ENCODE measurements around the gene CDHR5. TPM values are rescaled to one million over a fixed set of nuclear protein-coding genes. Genes with fewer than 3 reads are reported as not detected.
A peak's percentile ranks its signal among the peaks of the same experiment; 100 is the strongest.

Gene CDHR5
- polyA plus RNA-seq, 1 of the 3 experiments (the other 2 are of a cell fraction), result not detected

- Histone ChIP-seq H3K36me3 (replicated peaks in 1 of 2; ENCODE audit: control insufficient read depth in 1 of 2, insufficient read depth in 2 of 2, low read length in 1 of 2) (peaks cover 0 to 14% of the 10 kb centered on the region in 2 experiments), H3K9me3 (no peaks in the 10 kb centered on the region), H3K27me3 (ENCODE audit: insufficient read depth) (no peaks in the 10 kb centered on the region), H3K4me1 (ENCODE audit: control insufficient read depth in 1 of 2, insufficient read depth in 2 of 2, low read depth in 1 of 2, low read length in 1 of 2) (peaks cover 0 to 14% of the 10 kb centered on the region in 2 experiments; a peak in 1 of 4 replicates), H3K9me2 (no peaks in the 10 kb centered on the region), H3K9ac (no peak overlapping the region), H2AFZ (ENCODE audit: low read depth) (no peak overlapping the region), H3F3A (replicated peaks; ENCODE audit: insufficient read depth) (no peaks in the 10 kb centered on the region), H3K4me3 (ENCODE audit: low read depth in 2 of 2, low read length in 1 of 2) (no peak overlapping the region), H3K27ac (ENCODE audit: low read depth in 2 of 2, low read length in 1 of 2) (no peak overlapping the region), H4K20me1 (ENCODE audit: insufficient read depth) (peaks cover 27% of the 10 kb centered on the region), H3K79me2 (ENCODE audit: insufficient read depth) (peaks cover 6% of the 10 kb centered on the region; the same call in 1 of the 2 replicates), H3K4me2 (no peak overlapping the region)
- ChIA-PET POLR2A (no interaction called here), CTCF (no interaction called here)
- DNase-seq, result no peak
- TF ChIP-seq CHD2 (IDR thresholded peaks at IDR 0.05; ENCODE audit: low read length, partially characterized antibody), result no peak
- no peak for TF ChIP-seq ZBTB33 (IDR thresholded peaks at IDR 0.05; ENCODE audit: borderline replicate concordance, low read depth)
- no peak for TF ChIP-seq NRF1 (IDR thresholded peaks at IDR 0.05; ENCODE audit: low read depth, low read length)
- no peak for TF ChIP-seq GABPA (IDR thresholded peaks at IDR 0.05; ENCODE audit: low read depth)
- no peak for TF ChIP-seq NFIC (IDR thresholded peaks at IDR 0.05; ENCODE audit: borderline replicate concordance)
- TF ChIP-seq TAF1 (IDR thresholded peaks at IDR 0.05; ENCODE audit: borderline replicate concordance, low read depth, low read length), result no peak
- TF ChIP-seq RAD21 (IDR thresholded peaks at IDR 0.05; ENCODE audit: low read length), result no peak
- no peak for TF ChIP-seq SIN3A (IDR thresholded peaks at IDR 0.05; ENCODE audit: borderline replicate concordance, low read depth, low read length)
- no peak for TF ChIP-seq FOXM1 (IDR thresholded peaks at IDR 0.05; ENCODE audit: low read depth)
- TF ChIP-seq POLR2AphosphoS5 (IDR thresholded peaks at IDR 0.05; ENCODE audit: low read depth, low read length), result no peak
- TF ChIP-seq MEF2A (IDR thresholded peaks at IDR 0.05; ENCODE audit: borderline replicate concordance, low read depth), result no peak
- TF ChIP-seq SMC3 (IDR thresholded peaks at IDR 0.05; ENCODE audit: low read depth, low read length), result no peak
- WGBS (ENCODE audit: low lambda C conversion rate), result 93% methylated on average over 46 of the region's 57 CpGs
Observed at GRCh38 chr11:617199-617911, 7.4 kb downstream of the CDHR5 start.

GRCh38 chr11:616320-617198 is 8.2 kb downstream of the CDHR5 start:
- no peaks in the 10 kb centered on the region for H3K27me3 ChIP-seq (ENCODE audit: insufficient read depth)
- peak overlapping the region; percentile 0 to 76; a peak in 2 of 4 replicates for H3K27ac ChIP-seq (ENCODE audit: low read depth in 2 of 2, low read length in 1 of 2)
- TF ChIP-seq RFX5 (IDR thresholded peaks at IDR 0.05; ENCODE audit: low read length), result no peak
- TF ChIP-seq PBX3 (IDR thresholded peaks at IDR 0.05), result no peak
- TF ChIP-seq RAD21 (IDR thresholded peaks at IDR 0.05; ENCODE audit: low read length), result no peak
- no peak for TF ChIP-seq YY1 (IDR thresholded peaks at IDR 0.05; ENCODE audit: low read depth)
- no peak for TF ChIP-seq MAX (IDR thresholded peaks at IDR 0.05; ENCODE audit: low read depth)
- TF ChIP-seq NFIC (IDR thresholded peaks at IDR 0.05; ENCODE audit: borderline replicate concordance), result no peak
- TF ChIP-seq FOSL2 (IDR thresholded peaks at IDR 0.05; ENCODE audit: borderline replicate concordance, low read depth), result no peak
- TF ChIP-seq FOXM1 (IDR thresholded peaks at IDR 0.05; ENCODE audit: low read depth), result no peak
- no peaks in the 10 kb centered on the region for H3K9me2 ChIP-seq
- CTCF ChIA-PET, result interaction anchor here (0.6 kb wide), 1 partner anchor 19 kb away, joined by 3 read pairs; no protein-coding TSS in a partner anchor
- no peak overlapping the region for H2AFZ ChIP-seq (ENCODE audit: low read depth)
- H3K36me3 ChIP-seq (replicated peaks in 1 of 2; ENCODE audit: control insufficient read depth in 1 of 2, insufficient read depth in 2 of 2, low read length in 1 of 2), result peaks cover 7 to 22% of the 10 kb centered on the region in 2 experiments
- no peaks in the 10 kb centered on the region for H3F3A ChIP-seq (replicated peaks; ENCODE audit: insufficient read depth)
- no peak for DNase-seq
- no peaks in the 10 kb centered on the region for H3K9me3 ChIP-seq
- POLR2A ChIA-PET, result no interaction called here
- peaks cover 31% of the 10 kb centered on the region for H4K20me1 ChIP-seq (ENCODE audit: insufficient read depth)
- H3K9ac ChIP-seq, result peak overlapping the region; percentile 77; the same call in 1 of the 2 replicates
- H3K4me1 ChIP-seq (ENCODE audit: control insufficient read depth in 1 of 2, insufficient read depth in 2 of 2, low read depth in 1 of 2, low read length in 1 of 2), result peaks cover 0 to 14% of the 10 kb centered on the region in 2 experiments; a peak in 1 of 4 replicates
- H3K79me2 ChIP-seq (ENCODE audit: insufficient read depth), result peaks cover 8% of the 10 kb centered on the region; the same call in 1 of the 2 replicates
- 87% methylated on average over 34 of the region's 39 CpGs for WGBS (ENCODE audit: low lambda C conversion rate)
- H3K4me2 ChIP-seq, result peak overlapping the region; percentile 96; the same call in 1 of the 2 replicates
- H3K4me3 ChIP-seq (ENCODE audit: low read depth in 2 of 2, low read length in 1 of 2), result peak overlapping the region; percentile 56 to 77; a peak in 1 of 4 replicates
